Hematopoietic multipotent progenitor cell treated with erythropoietin and hydrocortisone succinate and interleukin-3 and kit ligand, for 15 days (in vitro differentiated cells): Measurements from ENCODE around the gene BCAN.
"Not testable (repeated sequence)": the region's sequence is repeated elsewhere in the genome, so short reads cannot be mapped to it uniquely, and the experiment has no call there.

ENCODE experiments used
- DNase-seq: peaks from one replicate; pipeline ENCODE4 v3.0.0-alpha.2; 2015; ENCODE audit warnings: low spot score

BCAN gene, protein sequence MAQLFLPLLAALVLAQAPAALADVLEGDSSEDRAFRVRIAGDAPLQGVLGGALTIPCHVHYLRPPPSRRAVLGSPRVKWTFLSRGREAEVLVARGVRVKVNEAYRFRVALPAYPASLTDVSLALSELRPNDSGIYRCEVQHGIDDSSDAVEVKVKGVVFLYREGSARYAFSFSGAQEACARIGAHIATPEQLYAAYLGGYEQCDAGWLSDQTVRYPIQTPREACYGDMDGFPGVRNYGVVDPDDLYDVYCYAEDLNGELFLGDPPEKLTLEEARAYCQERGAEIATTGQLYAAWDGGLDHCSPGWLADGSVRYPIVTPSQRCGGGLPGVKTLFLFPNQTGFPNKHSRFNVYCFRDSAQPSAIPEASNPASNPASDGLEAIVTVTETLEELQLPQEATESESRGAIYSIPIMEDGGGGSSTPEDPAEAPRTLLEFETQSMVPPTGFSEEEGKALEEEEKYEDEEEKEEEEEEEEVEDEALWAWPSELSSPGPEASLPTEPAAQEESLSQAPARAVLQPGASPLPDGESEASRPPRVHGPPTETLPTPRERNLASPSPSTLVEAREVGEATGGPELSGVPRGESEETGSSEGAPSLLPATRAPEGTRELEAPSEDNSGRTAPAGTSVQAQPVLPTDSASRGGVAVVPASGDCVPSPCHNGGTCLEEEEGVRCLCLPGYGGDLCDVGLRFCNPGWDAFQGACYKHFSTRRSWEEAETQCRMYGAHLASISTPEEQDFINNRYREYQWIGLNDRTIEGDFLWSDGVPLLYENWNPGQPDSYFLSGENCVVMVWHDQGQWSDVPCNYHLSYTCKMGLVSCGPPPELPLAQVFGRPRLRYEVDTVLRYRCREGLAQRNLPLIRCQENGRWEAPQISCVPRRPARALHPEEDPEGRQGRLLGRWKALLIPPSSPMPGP

DNA sequence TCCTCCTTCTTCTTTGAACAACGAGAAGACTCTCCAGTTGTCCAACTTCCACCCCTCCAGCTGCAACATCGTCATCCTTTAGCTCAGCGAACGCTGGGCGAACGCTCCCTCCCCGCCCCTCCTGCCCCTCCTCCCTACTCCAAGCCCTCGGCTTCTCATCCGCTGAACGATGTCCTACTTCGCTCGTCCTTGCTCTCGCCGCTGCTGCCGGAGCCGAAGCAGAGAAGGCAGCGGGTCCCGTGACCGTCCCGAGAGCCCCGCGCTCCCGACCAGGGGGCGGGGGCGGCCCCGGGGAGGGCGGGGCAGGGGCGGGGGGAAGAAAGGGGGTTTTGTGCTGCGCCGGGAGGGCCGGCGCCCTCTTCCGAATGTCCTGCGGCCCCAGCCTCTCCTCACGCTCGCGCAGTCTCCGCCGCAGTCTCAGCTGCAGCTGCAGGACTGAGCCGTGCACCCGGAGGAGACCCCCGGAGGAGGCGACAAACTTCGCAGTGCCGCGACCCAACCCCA is at the start of gene BCAN:
TSS of gene BCAN (plus strand) at position 357 of the 504 bp plus-strand sequence. CDS start 3,938 bp downstream, outside the sequence.
- DNase-seq, result no peak

DNA sequence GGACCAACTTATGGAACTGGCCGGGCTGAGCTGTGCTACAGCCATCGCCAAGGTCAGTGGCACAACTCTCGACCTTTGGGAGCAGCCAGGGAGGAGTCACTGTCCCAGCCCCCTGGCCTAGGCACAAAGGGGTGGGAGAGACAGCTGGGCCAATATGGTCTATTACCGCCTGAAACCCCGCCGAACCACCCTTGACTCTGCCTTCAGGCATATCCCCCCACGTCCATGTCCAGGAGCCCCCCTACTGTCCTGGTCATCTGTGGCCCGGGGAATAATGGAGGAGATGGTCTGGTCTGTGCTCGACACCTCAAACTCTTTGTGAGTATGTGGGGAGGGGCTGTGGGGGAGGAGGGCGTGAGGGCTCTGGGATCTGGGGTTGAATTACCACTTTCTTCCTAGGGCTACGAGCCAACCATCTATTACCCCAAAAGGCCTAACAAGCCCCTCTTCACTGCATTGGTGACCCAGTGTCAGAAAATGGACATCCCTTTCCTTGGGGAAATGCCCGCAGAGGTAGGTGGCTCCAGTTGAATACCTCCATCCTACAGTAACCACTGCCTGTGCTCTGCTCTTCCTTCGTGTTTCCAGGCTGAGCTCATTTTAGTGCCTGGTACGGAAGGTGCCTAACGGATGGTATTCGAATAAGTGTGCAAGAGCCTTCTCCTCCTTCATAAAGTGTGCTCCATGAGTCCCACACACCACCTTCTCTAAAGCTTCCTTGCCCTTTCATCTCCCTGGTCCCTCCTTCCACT is 49.6 kb upstream of the BCAN start:
- DNase-seq, result no peak

DNA sequence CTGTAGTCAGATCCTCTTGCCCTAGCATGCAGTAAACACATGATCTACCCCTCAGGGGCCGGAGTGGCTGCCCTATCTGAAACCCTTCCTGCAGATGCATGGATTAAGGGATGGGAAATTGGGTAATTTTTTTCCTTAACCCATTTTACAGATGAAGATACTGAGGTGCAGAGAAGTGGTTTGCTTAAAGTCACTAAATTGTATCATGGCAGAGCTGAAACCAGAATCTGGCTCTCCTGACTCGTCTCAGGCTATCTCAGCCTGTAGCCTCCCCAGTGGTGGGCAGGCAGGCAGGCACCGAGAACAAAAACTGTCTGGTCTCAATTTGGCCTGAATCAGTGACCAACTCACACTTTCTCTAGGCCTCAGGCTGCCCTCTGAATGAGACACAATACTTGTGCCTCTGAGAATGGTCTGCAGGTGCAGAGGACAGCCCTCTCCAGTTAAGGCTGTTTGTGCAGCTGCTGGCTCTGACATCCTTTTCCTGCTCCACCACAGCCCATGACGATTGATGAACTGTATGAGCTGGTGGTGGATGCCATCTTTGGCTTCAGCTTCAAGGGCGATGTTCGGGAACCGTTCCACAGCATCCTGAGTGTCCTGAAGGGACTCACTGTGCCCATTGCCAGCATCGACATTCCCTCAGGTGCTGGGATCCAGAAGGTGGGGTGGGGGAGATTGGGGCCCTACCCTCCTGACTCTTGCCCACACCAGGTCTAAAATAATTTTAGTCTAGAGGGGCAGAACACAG is 48.8 kb upstream of the BCAN start:
- no peak for DNase-seq

DNA sequence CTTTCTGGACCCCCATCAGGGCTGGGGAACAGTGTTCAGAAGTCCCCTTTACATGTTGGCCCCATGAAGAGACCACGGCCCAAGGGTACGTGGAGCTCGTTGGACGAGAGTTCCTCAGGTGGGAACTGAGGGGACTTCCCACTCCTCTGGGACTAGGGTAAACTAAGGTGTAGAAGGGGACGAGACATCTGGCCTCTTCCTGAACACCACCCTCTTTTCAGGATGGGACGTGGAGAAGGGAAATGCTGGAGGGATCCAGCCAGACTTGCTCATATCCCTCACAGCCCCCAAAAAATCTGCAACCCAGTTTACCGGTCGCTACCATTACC is 48.3 kb upstream of the BCAN start:
- no peak for DNase-seq

DNA sequence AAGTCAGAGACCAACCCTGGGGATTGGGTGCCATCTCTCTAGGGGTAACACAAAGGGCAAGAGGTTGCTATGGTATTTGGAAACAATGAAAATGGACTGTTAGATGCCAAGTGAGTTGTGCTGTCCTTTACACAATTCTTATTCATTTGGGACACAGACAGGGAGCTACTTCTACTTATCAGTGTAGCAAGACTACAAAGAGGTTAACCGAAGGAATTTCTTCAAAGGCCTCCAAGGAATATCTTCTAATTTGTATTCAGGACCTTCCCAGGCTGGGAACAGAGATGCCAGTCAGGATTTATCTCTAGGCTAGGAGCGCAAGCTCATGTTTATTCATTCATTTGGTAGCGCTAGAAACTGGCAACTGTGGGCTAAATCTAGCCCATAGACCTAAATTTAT is 47.7 kb upstream of the BCAN start:
- no peak for DNase-seq

DNA sequence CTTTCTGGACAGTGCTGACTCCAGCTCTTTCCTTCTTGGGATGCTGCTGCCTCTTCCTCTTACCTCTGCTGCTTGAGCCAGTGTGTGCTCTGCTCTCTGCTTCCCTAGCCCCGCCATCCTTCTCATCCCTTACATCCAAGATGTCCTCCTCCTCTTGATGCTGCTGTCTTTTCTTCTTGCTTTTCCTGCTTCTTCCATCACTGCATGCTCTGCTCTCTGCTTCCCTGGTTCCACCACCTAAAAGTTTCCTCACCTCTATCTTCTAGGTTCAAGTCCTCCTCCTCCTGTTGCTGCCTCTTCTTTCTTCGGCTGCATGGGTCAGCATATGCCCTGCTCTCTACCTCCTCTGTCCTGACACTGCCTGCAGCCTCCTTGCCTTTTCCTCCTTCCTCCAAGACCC is 46.9 kb upstream of the BCAN start:
- no peak for DNase-seq

DNA sequence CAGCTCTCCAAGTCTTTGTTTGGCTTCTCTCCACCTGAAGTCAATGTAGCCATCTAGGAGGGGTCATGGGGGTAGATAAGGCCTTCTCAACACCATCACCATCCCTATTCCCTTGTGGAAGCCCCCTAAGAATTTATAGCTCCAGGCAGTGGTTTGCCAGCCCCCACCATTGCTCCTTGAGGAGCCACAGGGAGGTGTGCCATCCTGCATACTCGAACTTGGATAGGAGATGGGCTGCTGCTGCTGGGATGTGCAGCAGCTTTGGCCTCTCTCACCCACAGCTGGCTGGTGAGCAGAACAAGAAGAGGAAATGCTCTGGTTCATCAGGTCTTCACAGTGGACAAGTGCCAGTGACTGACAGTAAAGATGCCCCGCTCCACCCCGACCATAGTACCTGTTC is 45.5 kb upstream of the BCAN start:
- no peak for DNase-seq

DNA sequence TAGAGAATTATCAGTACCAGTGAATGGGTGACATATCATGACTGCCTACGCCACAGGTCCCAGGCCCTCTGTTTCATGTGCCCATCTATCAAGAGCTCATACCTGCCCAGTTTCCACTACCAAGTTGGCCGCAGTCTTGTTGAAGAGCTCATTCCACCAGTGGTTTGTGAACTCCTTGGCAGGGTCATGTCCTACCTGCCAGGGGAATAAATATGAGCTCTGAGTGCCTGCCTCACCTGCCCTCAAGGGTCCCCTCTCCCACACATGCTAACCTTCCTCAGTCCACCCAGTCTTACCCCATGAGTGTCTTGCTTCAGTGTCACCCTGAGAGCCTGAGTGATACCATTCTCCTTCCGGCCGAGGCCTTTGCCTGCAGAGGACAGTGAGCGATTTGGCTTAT is 43.8 kb upstream of the BCAN start:
- no peak for DNase-seq

DNA sequence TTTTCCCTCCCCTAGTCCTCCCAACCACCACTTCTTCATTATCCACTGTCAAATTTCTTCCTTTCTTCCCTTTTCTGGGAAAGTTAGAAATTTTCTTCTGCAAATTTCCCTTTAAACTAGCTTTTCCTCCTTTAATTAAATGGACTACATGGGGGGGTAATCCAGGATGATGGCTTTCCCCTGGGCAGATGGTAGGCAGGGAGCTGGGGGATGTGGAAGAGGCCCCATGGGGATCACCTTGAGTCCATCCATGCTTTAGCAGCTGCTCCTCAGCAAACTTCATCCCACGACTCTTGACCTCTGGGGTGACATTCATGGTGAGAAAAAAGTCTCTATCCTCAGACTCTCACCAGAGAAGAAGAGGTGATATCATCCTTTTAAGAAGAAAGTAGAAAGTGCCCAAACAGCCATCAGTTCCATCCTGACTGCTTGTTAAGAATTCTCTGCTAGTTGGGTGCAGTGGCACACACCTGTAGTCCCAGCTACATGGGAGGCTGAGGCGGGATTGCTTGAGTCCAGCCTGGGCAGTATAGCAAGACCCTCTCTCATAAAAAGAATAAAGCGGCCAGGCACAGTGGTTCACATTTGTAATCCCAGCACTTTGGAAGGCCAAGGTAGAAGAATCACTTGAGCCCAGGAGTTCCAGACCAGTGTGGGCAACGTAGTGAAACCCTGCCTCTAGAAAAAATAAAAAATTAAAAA is 43.0 kb upstream of the BCAN start:
- no peak for DNase-seq

DNA sequence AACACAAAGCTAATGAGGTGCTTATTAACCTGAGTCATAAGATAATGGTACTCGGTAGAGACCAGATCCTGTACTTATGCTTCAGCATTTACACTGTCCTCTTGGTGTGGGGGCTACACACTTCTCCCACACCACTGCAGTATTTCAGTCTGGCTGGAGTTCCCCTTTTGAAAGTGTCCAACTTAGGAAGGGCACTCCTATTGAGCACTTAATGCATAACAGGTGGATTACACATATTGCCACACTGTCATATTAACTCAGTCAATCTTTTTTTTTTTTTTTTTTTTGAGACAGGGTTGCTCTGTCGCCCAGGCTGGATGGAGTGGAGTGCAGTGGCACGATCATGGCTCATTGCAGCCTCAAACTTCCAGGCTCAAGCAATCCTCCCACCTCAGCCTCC is 42.1 kb upstream of the BCAN start:
- DNase-seq, result no peak

DNA sequence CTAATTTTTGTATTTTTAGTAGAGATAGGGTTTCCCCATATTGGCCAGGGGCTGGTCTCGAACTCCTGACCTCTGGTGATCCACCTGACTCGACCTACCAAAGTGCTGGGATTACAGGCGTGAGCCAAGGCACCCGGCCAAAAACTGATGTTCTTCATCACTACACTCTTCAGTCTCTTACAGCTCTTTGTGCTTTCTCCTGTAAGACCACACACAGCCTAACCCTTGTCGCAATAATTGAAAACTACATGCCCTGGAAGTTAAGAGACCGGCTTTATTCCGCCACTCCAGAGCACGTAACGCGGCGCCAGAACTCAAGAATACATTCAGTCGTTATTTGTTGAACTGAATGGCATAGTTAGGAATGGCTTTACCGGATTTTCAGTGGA is 41.2 kb upstream of the BCAN start:
- no peak for DNase-seq

DNA sequence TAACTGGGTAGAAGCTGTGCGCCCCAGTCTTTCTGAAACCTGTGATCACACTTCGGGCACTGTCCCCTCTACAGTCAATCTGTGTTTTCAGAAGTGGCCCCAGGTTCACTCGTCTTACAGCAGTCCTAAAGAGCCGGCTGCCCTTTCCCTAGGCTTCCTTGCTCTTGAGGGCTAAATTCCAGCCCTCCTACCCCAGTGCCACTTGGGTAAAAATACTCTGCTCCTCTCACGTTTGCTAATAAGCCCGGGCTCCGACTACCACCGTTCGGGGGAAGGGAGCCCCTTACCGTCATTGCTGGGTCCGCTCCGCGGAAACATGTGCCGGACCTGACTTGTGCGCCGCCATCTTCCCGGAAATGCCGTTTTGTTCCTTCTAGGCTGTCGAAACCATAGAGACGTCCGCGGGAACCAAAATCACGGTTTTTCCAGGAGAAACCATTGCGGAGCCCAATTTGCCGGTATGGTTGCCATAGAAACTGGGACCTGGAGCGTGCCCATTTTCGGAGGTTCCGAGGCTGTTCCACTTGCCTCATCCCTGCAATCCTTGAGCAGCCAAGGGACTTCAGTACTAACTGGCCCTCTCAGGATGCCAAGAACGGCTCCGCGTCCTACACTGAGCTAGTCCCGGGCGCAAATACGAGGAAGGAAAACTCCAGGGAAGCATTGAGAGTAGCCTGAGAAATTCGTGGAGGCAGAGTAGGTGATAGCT is 40.6 kb upstream of the BCAN start, which contains the start of gene GPATCH4:
TSS of gene GPATCH4 (minus strand) at position 358 of the 709 bp plus-strand sequence.
- DNase-seq, result peak; percentile 67

DNA sequence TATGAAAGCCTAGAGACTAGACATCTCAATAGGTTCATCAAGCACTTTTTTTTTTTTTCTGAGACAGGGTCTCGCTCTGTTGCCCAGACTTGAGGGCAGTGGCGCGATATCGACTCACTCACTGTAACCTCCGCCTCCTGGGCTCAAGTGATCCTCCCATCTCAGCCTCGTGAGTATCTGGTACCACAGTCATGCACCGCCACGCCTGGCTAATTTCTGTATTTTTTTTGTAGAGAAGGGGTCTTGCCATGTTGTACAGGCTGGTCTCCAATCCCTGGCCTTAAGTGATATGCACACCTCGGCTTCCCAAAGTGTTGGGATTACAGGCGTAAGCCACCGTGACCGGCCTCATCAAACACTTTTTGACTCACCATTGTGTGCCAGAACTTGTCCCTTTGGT is 40.0 kb upstream of the BCAN start:
- DNase-seq, result no peak

DNA sequence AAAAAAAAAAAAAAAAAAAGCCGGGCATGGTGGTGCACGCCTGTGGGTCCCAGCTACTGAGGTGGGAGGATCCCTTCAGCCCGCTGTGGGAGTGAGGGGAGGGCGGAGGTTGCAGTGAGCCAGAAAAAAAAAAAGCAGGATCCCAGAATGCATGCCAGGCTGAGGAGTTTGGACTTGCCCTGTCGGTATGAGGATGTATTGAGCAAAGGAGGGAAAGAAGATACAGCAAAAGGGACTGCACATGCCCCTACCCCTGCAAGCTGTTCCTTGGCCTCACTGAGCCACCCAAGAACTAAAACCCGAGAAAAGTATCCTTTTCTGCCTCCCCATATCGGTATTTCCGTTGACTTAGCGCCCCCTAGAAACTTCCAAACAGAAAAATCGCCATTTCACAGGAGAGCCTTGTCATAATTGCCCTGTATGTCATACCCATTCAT is 39.3 kb upstream of the BCAN start:
- peak; percentile 23 for DNase-seq

DNA sequence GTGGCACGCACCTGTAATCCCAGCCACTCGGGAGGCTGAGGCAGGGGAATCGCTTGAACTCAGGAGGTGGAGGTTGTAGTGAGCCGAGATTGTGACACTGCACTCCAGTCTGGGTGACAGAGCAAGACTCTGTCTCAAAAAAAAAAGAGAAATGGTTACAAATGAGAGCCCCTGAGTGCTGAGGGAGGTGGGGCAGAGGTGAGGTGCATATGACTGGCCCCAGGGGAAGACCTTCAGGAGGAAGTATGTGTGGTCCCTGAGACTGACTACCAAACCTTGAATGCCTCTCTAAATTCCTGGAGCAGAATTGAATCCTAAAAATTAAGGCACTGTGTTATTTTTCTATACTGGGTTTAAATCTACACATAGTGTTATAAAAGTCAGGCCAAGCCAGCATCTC is 34.6 kb upstream of the BCAN start:
- DNase-seq, result not testable (repeated sequence)

DNA sequence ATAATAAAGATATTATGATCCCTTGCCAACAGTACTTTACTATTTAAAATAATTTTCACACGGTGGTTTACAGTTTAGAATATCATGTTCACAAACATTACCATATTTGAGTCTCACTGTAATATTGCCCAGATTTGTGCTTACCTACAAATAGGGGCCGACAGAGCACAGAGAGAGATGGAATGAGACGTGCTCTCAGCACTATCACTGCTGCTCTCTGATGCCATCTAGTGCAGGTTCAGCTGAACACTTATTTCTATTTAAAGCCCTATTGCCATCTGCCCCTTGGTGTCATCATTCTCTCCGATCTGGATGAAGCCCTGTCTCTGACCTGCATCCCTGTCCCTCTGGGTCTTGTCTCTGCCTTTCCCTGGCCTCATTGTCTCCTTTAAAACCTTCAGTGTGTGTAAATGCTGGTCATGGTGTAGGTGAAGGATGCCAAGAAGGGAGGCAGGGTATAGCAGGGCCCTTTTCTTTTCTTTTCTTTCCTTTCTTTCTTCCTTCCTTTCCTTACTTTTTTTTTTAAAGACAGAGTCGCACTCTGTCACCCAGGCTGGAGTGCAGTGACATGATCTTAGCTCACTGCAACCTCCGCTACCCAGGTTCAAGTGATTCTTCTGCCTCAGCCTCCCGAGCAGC is 33.8 kb upstream of the BCAN start:
- DNase-seq, result peak; percentile 64

DNA sequence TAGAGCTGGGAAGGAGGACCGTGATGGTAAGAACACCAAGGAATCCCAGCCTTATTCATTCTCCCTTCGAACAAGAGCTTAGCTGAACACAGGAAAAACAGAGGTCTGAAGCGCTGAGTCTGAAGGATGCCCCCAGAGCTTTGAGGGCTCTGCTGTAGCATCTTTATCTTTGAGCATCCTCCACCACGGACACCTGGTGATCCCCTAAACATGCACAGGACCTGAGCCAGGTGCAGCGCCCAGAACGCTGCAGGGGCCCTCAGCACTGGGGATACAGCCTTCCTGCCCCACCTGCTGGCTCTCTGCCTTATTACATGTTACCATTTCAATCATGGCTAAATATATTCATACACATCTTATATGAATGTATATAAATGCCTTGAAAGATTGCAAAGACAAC is 32.9 kb upstream of the BCAN start:
- peak; percentile 45 for DNase-seq

DNA sequence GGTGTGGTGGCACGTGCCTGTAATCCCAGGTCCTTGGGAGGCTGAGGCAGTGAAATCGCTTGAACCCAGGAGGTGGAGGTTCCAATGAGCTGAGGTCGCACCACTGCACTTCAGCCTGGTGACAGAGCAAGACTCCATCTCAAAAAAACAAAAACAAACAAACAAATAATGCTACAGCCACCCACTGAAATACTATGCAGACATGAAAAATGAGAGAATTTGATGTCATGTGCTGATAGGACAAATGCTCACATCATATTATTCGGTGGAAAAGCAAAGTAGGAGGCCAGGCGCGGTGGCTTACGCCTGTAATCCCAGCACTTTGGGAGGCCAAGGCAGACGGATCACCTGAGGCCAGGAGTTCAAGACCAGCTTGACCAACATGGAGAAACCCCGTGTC is 31.8 kb upstream of the BCAN start:
- DNase-seq, result not testable (repeated sequence)

DNA sequence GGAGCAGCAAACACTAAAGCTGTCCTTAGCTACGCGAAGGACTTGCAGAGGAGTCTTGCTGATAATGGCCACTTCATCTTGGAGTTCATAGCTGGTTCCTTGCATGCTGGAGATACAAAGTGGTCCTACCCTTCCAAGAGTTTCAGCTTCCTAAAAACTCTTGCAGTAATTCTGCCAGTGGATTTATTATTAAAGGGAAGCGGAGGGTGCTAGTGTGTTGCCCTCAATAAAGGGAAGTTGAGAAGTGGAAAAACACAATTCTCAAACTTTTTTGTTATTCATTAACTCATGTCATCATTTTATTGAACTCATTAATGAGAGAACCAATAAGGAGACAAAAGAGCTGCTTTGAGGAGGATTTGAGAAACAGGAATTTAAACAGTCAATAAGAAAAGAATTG is 29.3 kb upstream of the BCAN start:
- DNase-seq, result no peak

DNA sequence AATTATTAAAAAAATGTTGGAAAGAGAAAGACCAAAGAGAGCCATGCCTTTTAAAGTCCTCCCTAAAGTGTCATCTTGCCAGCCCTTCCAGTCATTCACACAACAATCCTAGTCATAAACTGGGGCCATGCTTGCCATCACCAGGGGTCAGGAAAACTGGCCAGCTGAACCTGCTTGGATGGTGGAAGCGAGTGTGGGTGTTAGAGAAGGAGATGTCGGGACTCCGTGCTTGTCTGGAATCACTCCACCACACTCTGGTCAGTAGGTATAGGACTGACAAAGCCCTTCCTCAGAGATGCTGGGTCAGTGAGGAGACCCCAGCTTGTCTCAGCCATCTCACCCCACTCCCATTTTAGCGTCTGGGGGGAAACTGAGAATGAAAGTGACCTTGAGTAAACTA is 26.0 kb upstream of the BCAN start:
- no peak for DNase-seq
